HG03457 (cell line): ENCODE measurements around the gene HCN2.

ENCODE experiments used
- ATAC-seq: cut with Tn5 transposase; IDR thresholded peaks from one replicate; pipeline ENCODE4 v1.9.1; 2021; ENCODE audit warnings: moderate number of reproducible peaks; ENCODE audit not compliant: unreplicated experiment

HCN2 gene

GRCh38 chr19:589693-590395 is at the start of gene HCN2:
HCN2 (plus strand) TSS chr19:589881; CDS start chr19:589946, 65 bp downstream.
- no peak for ATAC-seq

- no peak for ATAC-seq
Observed at GRCh38 chr19:540867-541637, 48.6 kb upstream of the HCN2 start.

- no peak for ATAC-seq
Observed at GRCh38 chr19:541699-542098, 48.0 kb upstream of the HCN2 start.

GRCh38 chr19:542173-542866 is 47.4 kb upstream of the HCN2 start:
- no peak for ATAC-seq

GRCh38 chr19:543910-544608 is 45.6 kb upstream of the HCN2 start, which contains the start of gene GZMM:
GZMM (plus strand) TSS chr19:544053; CDS start chr19:544072, 19 bp downstream.
- ATAC-seq: no peak

- no peak for ATAC-seq
Observed at GRCh38 chr19:547117-547516, 42.6 kb upstream of the HCN2 start.

GRCh38 chr19:547836-548720 is 41.6 kb upstream of the HCN2 start:
- ATAC-seq: no peak

- no peak for ATAC-seq
Observed at GRCh38 chr19:548886-549830, 40.5 kb upstream of the HCN2 start.

- ATAC-seq: no peak
Observed at GRCh38 chr19:554817-555216, 34.9 kb upstream of the HCN2 start.

GRCh38 chr19:555474-555808 is 34.2 kb upstream of the HCN2 start:
- ATAC-seq: no peak

- ATAC-seq: no peak
Observed at GRCh38 chr19:556611-557382, 32.9 kb upstream of the HCN2 start.

- ATAC-seq: no peak
Observed at GRCh38 chr19:558770-559439, 30.8 kb upstream of the HCN2 start.

- no peak for ATAC-seq
Observed at GRCh38 chr19:560121-560520, 29.6 kb upstream of the HCN2 start.

- ATAC-seq: no peak
Observed at GRCh38 chr19:566403-566802, 23.3 kb upstream of the HCN2 start.

- no peak for ATAC-seq
Observed at GRCh38 chr19:566844-567243, 22.8 kb upstream of the HCN2 start.

- no peak for ATAC-seq
Observed at GRCh38 chr19:567296-567900, 22.3 kb upstream of the HCN2 start.

GRCh38 chr19:570251-570686 is 19.4 kb upstream of the HCN2 start:
- no peak for ATAC-seq
